Glutamatergic neuron (in vitro differentiated cells): Measurements from ENCODE around the gene HSPA8. TPM values are rescaled to one million over a fixed set of nuclear protein-coding genes. Genes with fewer than 3 reads are reported as not detected.

Experiments used
- DNase-seq: peaks from one replicate; pipeline ENCODE4 v3.0.0; 2022
- H3K27ac Mint-ChIP-seq: one replicate; pipeline ENCODE4 v1.8.0; 2020; ENCODE audit warnings: mild to moderate bottlenecking, mixed read lengths, inconsistent platforms; ENCODE audit not compliant: unreplicated experiment
- H3K27me3 Mint-ChIP-seq: one replicate; pipeline ENCODE4 v1.8.0; 2020; ENCODE audit warnings: mild to moderate bottlenecking, moderate library complexity, mixed read lengths, inconsistent platforms; ENCODE audit not compliant: unreplicated experiment
- H3K36me3 Mint-ChIP-seq: one replicate; pipeline ENCODE4 v1.8.0; 2020; ENCODE audit warnings: mild to moderate bottlenecking, mixed read lengths, inconsistent platforms; ENCODE audit not compliant: unreplicated experiment
- H3K4me1 Mint-ChIP-seq: one replicate; pipeline ENCODE4 v1.8.0; 2020; ENCODE audit warnings: mild to moderate bottlenecking, low read depth, mixed read lengths, inconsistent platforms; ENCODE audit not compliant: unreplicated experiment
- H3K4me3 Mint-ChIP-seq: one replicate; pipeline ENCODE4 v1.8.0; 2020; ENCODE audit warnings: mild to moderate bottlenecking, mixed read lengths, inconsistent platforms; ENCODE audit not compliant: unreplicated experiment
- H3K9me3 Mint-ChIP-seq: one replicate; pipeline ENCODE4 v1.8.0; 2020; ENCODE audit warnings: mild to moderate bottlenecking, moderate library complexity, mixed read lengths, inconsistent platforms; ENCODE audit not compliant: unreplicated experiment
- total RNA-seq: library from RNA; stranded (reverse); fragmentation: NEBNext Ultra II Directional; extraction: Animal tissue kit (Norgen Biotek cat#: 25700); gene quantifications from one replicate; pipeline ENCODE4 v1.2.1, GENCODE V29; 2021; ENCODE audit not compliant: unreplicated experiment
- TF ChIP-seq, protein P1 (sequence below): fragments of 200-600 bp; sonication (generic); IDR thresholded peaks from one replicate; pipeline ENCODE4 v1.5.0; 2021; ENCODE audit not compliant: partially characterized antibody, unreplicated experiment

The HSPA8 gene
- total RNA-seq, 1 donor from 2014 or later = 1,228 TPM

- no peaks in the 10 kb centered on the region for H3K27me3 Mint-ChIP-seq
- H3K36me3 Mint-ChIP-seq = no peaks in the 10 kb centered on the region
- TF ChIP-seq, protein P1, sequence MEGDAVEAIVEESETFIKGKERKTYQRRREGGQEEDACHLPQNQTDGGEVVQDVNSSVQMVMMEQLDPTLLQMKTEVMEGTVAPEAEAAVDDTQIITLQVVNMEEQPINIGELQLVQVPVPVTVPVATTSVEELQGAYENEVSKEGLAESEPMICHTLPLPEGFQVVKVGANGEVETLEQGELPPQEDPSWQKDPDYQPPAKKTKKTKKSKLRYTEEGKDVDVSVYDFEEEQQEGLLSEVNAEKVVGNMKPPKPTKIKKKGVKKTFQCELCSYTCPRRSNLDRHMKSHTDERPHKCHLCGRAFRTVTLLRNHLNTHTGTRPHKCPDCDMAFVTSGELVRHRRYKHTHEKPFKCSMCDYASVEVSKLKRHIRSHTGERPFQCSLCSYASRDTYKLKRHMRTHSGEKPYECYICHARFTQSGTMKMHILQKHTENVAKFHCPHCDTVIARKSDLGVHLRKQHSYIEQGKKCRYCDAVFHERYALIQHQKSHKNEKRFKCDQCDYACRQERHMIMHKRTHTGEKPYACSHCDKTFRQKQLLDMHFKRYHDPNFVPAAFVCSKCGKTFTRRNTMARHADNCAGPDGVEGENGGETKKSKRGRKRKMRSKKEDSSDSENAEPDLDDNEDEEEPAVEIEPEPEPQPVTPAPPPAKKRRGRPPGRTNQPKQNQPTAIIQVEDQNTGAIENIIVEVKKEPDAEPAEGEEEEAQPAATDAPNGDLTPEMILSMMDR = no peak
- H3K4me1 Mint-ChIP-seq = no peaks in the 10 kb centered on the region
- DNase-seq = no peak
- peaks cover 2% of the 10 kb centered on the region for H3K9me3 Mint-ChIP-seq
- no peak overlapping the region for H3K27ac Mint-ChIP-seq
- H3K4me3 Mint-ChIP-seq = no peak overlapping the region
Measured at GRCh38 chr11:123046473-123047259, 15.3 kb downstream of the HSPA8 start.

DNA sequence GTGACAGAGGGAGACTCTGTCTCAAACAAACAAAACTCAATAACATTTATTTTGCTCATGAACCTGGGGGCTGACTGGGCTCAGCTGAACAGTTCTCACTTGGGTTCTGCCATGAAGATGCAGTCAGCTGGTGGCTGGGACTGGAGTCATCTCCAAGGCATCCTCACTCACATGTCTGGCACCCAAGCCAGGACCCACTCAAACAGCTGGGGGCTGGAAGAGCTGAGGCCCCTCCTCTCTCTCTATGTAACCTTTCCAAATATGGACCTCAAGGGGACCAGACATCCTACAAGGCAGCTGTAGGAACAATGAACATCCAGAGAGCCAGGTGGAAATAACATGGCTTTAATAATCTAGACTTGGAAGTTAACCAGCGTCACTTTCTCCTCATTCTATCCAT is 16.8 kb downstream of the HSPA8 start:
- H3K36me3 Mint-ChIP-seq = no peaks in the 10 kb centered on the region
- H3K27me3 Mint-ChIP-seq = no peaks in the 10 kb centered on the region
- no peak overlapping the region for H3K4me3 Mint-ChIP-seq
- H3K27ac Mint-ChIP-seq = no peak overlapping the region
- TF ChIP-seq, protein P1 = no peak
- no peak for DNase-seq
- no peaks in the 10 kb centered on the region for H3K4me1 Mint-ChIP-seq
- H3K9me3 Mint-ChIP-seq = no peaks in the 10 kb centered on the region

GRCh38 chr11:123041185-123041584 is 20.8 kb downstream of the HSPA8 start:
- Mint-ChIP-seq H3K4me1 (no peaks in the 10 kb centered on the region), H3K36me3 (no peaks in the 10 kb centered on the region), H3K27ac (no peak overlapping the region), H3K27me3 (peaks cover 2% of the 10 kb centered on the region), H3K9me3 (no peaks in the 10 kb centered on the region), H3K4me3 (no peak overlapping the region)
- no peak for DNase-seq
- TF ChIP-seq, protein P1 = no peak

- DNase-seq = no peak
- Mint-ChIP-seq H3K27me3 (peaks cover 2% of the 10 kb centered on the region), H3K4me3 (no peak overlapping the region), H3K9me3 (no peaks in the 10 kb centered on the region), H3K4me1 (no peaks in the 10 kb centered on the region), H3K36me3 (no peaks in the 10 kb centered on the region), H3K27ac (no peak overlapping the region)
- TF ChIP-seq, protein P1 = no peak
Measured at GRCh38 chr11:123040111-123040432, 21.9 kb downstream of the HSPA8 start.

DNA sequence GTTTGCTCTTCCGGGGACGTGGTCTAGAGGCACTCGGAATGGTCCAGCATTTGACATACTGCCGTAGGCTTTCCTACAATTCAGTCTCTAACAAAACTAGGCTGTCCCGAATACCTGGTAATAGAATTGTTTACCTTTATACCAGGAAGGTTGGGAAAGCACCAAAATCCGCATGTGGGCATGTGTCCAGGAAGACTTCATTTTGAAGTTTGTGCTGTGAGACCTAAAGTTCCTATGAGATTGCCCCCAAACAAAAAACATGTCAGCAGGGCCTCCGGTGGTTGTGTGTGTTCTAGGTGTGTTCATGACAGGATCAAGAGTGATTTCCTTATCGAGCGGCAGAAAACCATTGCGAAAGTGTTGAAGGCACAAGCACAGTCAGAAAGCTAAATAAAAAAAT is 26.1 kb downstream of the HSPA8 start:
- H3K36me3 Mint-ChIP-seq = no peaks in the 10 kb centered on the region
- no peaks in the 10 kb centered on the region for H3K9me3 Mint-ChIP-seq
- peaks cover 2% of the 10 kb centered on the region for H3K27me3 Mint-ChIP-seq
- TF ChIP-seq, protein P1 = no peak
- no peak overlapping the region for H3K4me3 Mint-ChIP-seq
- DNase-seq = no peak
- H3K27ac Mint-ChIP-seq = no peak overlapping the region
- H3K4me1 Mint-ChIP-seq = no peaks in the 10 kb centered on the region
